ENCODE results near the gene GRIA1. TPM values are rescaled to one million over a fixed set of nuclear protein-coding genes. Genes with fewer than 3 reads are reported as not detected.
"Not testable (repeated sequence)": the region's sequence is repeated elsewhere in the genome, so short reads cannot be mapped to it uniquely, and the experiment has no call there.

Gene GRIA1
- total RNA-seq, 1 donor from 2014 or later, result 1.6 TPM

GRCh38 chr5:153719324-153719723 lies 228.9 kb downstream of the GRIA1 start:
- no peak for TF ChIP-seq CTCF (conservative IDR thresholded peaks at IDR 0.05)
- H3K36me3 Mint-ChIP-seq (ENCODE audit: low read depth), result peaks cover 6% of the 10 kb centered on the region
- no peak overlapping the region for H3K27ac Mint-ChIP-seq (ENCODE audit: unreplicated experiment)
- no peaks in the 10 kb centered on the region for H3K4me1 Mint-ChIP-seq
- peaks cover 9% of the 10 kb centered on the region for H3K9me3 Mint-ChIP-seq
- no peaks in the 10 kb centered on the region for H3K27me3 Mint-ChIP-seq (ENCODE audit: low read depth)
- no peak overlapping the region for H3K4me3 Mint-ChIP-seq
- DNase-seq (ENCODE audit: low read depth, low spot score), result no peak

- not testable (repeated sequence) for H3K27me3 Mint-ChIP-seq (ENCODE audit: low read depth); H3K9me3 Mint-ChIP-seq; H3K36me3 Mint-ChIP-seq (ENCODE audit: low read depth); H3K27ac Mint-ChIP-seq (ENCODE audit: unreplicated experiment); H3K4me3 Mint-ChIP-seq; DNase-seq (ENCODE audit: low read depth, low spot score); H3K4me1 Mint-ChIP-seq
Measured at GRCh38 chr5:153723022-153723610, 232.6 kb downstream of the GRIA1 start.

GRCh38 chr5:153742060-153742459 lies 251.6 kb downstream of the GRIA1 start:
- no peak for TF ChIP-seq CTCF (conservative IDR thresholded peaks at IDR 0.05)
- Mint-ChIP-seq H3K4me3 (no peak overlapping the region), H3K36me3 (ENCODE audit: low read depth) (no peaks in the 10 kb centered on the region), H3K27ac (ENCODE audit: unreplicated experiment) (no peak overlapping the region), H3K9me3 (peaks cover 3% of the 10 kb centered on the region), H3K4me1 (no peaks in the 10 kb centered on the region), H3K27me3 (ENCODE audit: low read depth) (no peaks in the 10 kb centered on the region)
- no peak for DNase-seq (ENCODE audit: low read depth, low spot score)

- no peak overlapping the region for H3K27ac Mint-ChIP-seq (ENCODE audit: unreplicated experiment)
- no peaks in the 10 kb centered on the region for H3K9me3 Mint-ChIP-seq
- no peak overlapping the region for H3K4me3 Mint-ChIP-seq
- no peaks in the 10 kb centered on the region for H3K27me3 Mint-ChIP-seq (ENCODE audit: low read depth)
- H3K4me1 Mint-ChIP-seq, result peaks cover 6% of the 10 kb centered on the region
- no peak for TF ChIP-seq CTCF (conservative IDR thresholded peaks at IDR 0.05)
- H3K36me3 Mint-ChIP-seq (ENCODE audit: low read depth), result no peaks in the 10 kb centered on the region
- no peak for DNase-seq (ENCODE audit: low read depth, low spot score)
Measured at GRCh38 chr5:153744751-153745150, 254.3 kb downstream of the GRIA1 start.

- peaks cover 13% of the 10 kb centered on the region for H3K4me1 Mint-ChIP-seq
- no peak for DNase-seq (ENCODE audit: low read depth, low spot score)
- TF ChIP-seq CTCF (conservative IDR thresholded peaks at IDR 0.05), result no peak
- H3K27me3 Mint-ChIP-seq (ENCODE audit: low read depth), result no peaks in the 10 kb centered on the region
- no peak overlapping the region for H3K27ac Mint-ChIP-seq (ENCODE audit: unreplicated experiment)
- no peaks in the 10 kb centered on the region for H3K9me3 Mint-ChIP-seq
- no peak overlapping the region for H3K4me3 Mint-ChIP-seq
- no peaks in the 10 kb centered on the region for H3K36me3 Mint-ChIP-seq (ENCODE audit: low read depth)
Measured at GRCh38 chr5:153745778-153746395, 255.4 kb downstream of the GRIA1 start.

GRCh38 chr5:153746440-153746839 lies 256.0 kb downstream of the GRIA1 start:
- TF ChIP-seq CTCF (conservative IDR thresholded peaks at IDR 0.05), result no peak
- H3K27ac Mint-ChIP-seq (ENCODE audit: unreplicated experiment), result no peak overlapping the region
- no peaks in the 10 kb centered on the region for H3K27me3 Mint-ChIP-seq (ENCODE audit: low read depth)
- no peaks in the 10 kb centered on the region for H3K9me3 Mint-ChIP-seq
- H3K4me1 Mint-ChIP-seq, result peaks cover 18% of the 10 kb centered on the region
- H3K4me3 Mint-ChIP-seq, result no peak overlapping the region
- no peak for DNase-seq (ENCODE audit: low read depth, low spot score)
- no peaks in the 10 kb centered on the region for H3K36me3 Mint-ChIP-seq (ENCODE audit: low read depth)
